CD4-positive, alpha-beta memory T cell (primary cell): ENCODE results near the gene ARHGEF16. TPM values are rescaled to one million over a fixed set of nuclear protein-coding genes. Genes with fewer than 3 reads are reported as not detected.

Experiments used
- CTCF ChIA-PET: fragments of 350-600 bp; sonication (Branson Sonifier 250); formaldehyde crosslinking; loops from one replicate; lab custom pipeline; 2021; ENCODE audit warnings: inconsistent platforms; ENCODE audit not compliant: partially characterized antibody; lab: Charles Lee
- POLR2A ChIA-PET: fragments of 350-600 bp; sonication (Branson Sonifier 250); formaldehyde crosslinking; loops from one replicate; lab custom pipeline; 2021; ENCODE audit not compliant: partially characterized antibody; lab: Charles Lee
- DNase-seq, 5 donors: peaks; one replicate each; pipeline versions ENCODE4 v3.0.0 to v3.0.0-alpha.2; 2020 to 2022; ENCODE audit warnings: mixed read lengths in 1 of 5
- H3K27ac ChIP-seq: one replicate; pipeline ENCODE4 v1.7.0; 2013; ENCODE audit warnings: low read depth, low read length
- H3K27me3 ChIP-seq: 2 replicates; pipeline ENCODE4 v1.7.0; 2013; ENCODE audit warnings: mild to moderate bottlenecking, low read length, moderate library complexity; ENCODE audit not compliant: insufficient read depth
- H3K36me3 ChIP-seq: 2 replicates; pipeline ENCODE4 v1.7.0; 2013; ENCODE audit warnings: mild to moderate bottlenecking, low read length, moderate library complexity; ENCODE audit not compliant: insufficient read depth
- H3K4me1 ChIP-seq: 2 replicates; pipeline ENCODE4 v1.7.0; 2013; ENCODE audit warnings: mild to moderate bottlenecking, low read length, moderate library complexity; ENCODE audit not compliant: insufficient read depth
- H3K4me3 ChIP-seq, 2 donors: one replicate each; pipeline ENCODE4 v1.7.0; 2013; ENCODE audit warnings: low read length in 2 of 2, mild to moderate bottlenecking in 1 of 2
- H3K9me3 ChIP-seq, 2 donors: one replicate each; pipeline ENCODE4 v1.7.0; 2013; ENCODE audit warnings: low read length in 2 of 2, control low read depth in 1 of 2; ENCODE audit not compliant: control insufficient read depth in 1 of 2
- H3K27ac Mint-ChIP-seq, 7 donors: one replicate each; pipeline ENCODE4 v1.8.0; 2020 to 2021; ENCODE audit warnings: mixed read lengths in 7 of 7, mild to moderate bottlenecking in 6 of 7, inconsistent platforms in 3 of 7, moderate library complexity in 3 of 7
- H3K27me3 Mint-ChIP-seq, 2 donors: one replicate each; pipeline ENCODE4 v1.8.0; 2020 to 2021; ENCODE audit warnings: mixed read lengths in 2 of 2
- H3K36me3 Mint-ChIP-seq, 2 donors: one replicate each; pipeline ENCODE4 v1.8.0; 2020 to 2021; ENCODE audit warnings: mixed read lengths in 2 of 2, inconsistent platforms in 1 of 2, mild to moderate bottlenecking in 1 of 2
- H3K4me1 Mint-ChIP-seq, 4 donors: one replicate each; pipeline ENCODE4 v1.8.0; 2020 to 2021; ENCODE audit warnings: mixed read lengths in 4 of 4, mild to moderate bottlenecking in 1 of 4
- H3K4me3 Mint-ChIP-seq, 8 donors: one replicate each; pipeline ENCODE4 v1.8.0; 2020 to 2021; ENCODE audit warnings: mixed read lengths in 8 of 8, mild to moderate bottlenecking in 7 of 8, moderate library complexity in 6 of 8, inconsistent platforms in 3 of 8
- H3K9me3 Mint-ChIP-seq, 8 donors: one replicate each; pipeline ENCODE4 v1.8.0; 2020 to 2021; ENCODE audit warnings: mixed read lengths in 8 of 8, mild to moderate bottlenecking in 5 of 8, inconsistent platforms in 3 of 8, moderate library complexity in 1 of 8
- intact Hi-C: fragments of 100-400 bp; cut with micrococcal nuclease; formaldehyde crosslinking; loops from one replicate; pipeline ENCODE4 v1.15.1; 2023
- polyA plus RNA-seq, 2 donors: library from polyadenylated mRNA; unstranded; fragments of 300-500 nt; fragmentation: Illumina TruSeq; gene quantifications; one replicate each; pipeline ENCODE4 v1.2.3, GENCODE V29; 2021
- total RNA-seq, 2 experiments: library from RNA; stranded (reverse); gene quantifications; one replicate each; pipeline ENCODE4 v1.2.3, GENCODE V29; 2021

Gene ARHGEF16
- total and polyA plus RNA-seq, 4 experiments from 2014 or later, result 0.16 to 0.22 (median 0.20) TPM; not detected in 1

DNA sequence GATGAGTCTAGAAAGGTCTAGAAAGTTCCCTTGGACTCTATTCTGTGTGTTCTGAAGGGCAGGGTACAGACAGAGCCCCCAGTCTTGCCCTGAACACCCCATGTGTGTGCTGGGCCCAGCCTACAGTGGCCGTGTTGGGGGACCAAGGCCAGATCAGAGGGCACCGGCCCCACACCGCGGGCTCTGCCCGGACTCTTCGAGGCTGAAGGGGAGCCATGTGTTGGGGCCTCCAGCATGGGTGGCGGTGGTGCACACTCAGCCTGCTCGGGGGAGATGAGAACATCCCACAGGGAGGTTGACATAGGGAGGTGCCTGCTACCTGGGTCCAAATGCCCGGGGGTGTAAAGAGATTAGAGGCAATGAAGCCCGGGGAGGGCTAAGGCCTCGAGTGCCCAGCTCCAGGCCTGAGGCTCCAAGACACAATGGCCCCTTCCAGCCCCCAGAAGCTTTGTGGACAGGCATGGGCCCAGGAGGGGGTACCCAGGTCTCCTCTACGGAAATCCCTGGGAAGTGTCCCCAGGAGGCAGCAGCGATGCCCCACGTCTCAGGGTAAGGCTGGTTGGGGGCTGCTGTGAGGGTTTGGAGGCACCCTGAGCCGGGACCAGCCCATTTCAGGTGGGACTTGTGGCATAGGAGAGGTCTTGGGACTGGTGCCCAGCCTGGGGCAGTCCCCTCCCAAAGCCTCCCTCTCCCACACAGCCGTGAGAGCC, 12.1 kb downstream of the ARHGEF16 start:
- no peak overlapping the region for H3K4me3 Mint-ChIP-seq

DNA sequence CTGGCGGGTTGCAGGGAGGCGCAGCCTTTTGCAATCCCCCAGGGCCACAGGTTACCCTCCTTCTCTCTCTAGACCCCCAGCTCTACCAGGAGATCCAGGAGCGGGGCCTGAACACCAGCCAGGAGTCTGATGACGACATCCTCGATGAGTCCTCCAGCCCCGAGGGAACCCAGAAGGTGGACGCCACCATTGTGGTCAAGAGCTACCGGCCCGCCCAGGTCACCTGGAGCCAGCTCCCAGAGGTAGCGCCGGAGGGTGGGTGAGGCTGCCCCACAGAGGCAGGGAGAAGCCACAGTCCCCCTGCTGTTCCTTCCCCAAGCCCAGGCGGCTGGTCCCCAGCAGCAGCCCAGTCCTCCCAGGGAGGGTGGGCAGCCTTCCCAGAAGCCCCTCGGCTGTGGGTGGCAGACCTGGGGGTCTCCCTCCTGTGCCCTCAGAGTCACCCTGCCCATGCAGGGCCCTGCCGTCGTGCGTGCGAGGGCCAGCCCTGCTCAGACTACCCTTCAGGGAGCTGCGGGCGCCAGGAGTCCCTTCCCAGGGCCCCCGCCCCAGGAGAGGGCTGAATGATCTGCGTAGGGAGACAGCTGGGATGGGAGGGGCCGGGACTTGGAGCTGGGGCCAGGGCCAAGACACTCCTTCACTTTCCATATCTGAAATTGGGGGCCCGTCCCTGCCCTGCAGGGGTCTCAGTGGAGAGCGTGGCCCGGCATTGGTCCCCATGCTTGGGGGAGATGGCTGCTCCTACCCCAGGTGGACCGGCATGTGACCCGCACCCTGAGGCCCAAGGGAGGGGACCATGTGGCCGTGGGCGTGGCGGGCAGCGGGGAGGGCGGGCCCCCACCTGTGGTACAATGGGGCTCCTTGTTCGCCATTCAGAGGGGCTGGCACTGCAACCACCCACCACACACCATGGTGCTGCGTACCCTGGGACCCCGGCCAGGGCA, 12.9 kb downstream of the ARHGEF16 start:
- Mint-ChIP-seq H3K27ac (no peak overlapping the region), H3K27me3 (peaks cover 0 to 5% of the 10 kb centered on the region in 2 donors), H3K4me3 (no peak overlapping the region), H3K9me3 (peaks cover 0 to 2% (median 0%) of the 10 kb centered on the region in 8 donors), H3K4me1 (no peaks in the 10 kb centered on the region), H3K36me3 (no peaks in the 10 kb centered on the region)
- Histone ChIP-seq H3K4me1 (no peaks in the 10 kb centered on the region), H3K4me3 (no peak overlapping the region), H3K27me3 (no peaks in the 10 kb centered on the region), H3K36me3 (no peaks in the 10 kb centered on the region), H3K9me3 (no peaks in the 10 kb centered on the region), H3K27ac (no peak overlapping the region)
- POLR2A ChIA-PET, result no interaction called here
- CTCF ChIA-PET, result interaction anchor here (1.6 kb wide), 1 partner anchor 14 kb away, joined by 5 read pairs; no protein-coding TSS in a partner anchor
- DNase-seq, result no peak
- intact Hi-C loops, result no loop called here

More for the DNA sequence above, 12.1 kb downstream of the ARHGEF16 start:
- Histone ChIP-seq H3K9me3 (no peaks in the 10 kb centered on the region), H3K27me3 (no peaks in the 10 kb centered on the region), H3K36me3 (no peaks in the 10 kb centered on the region), H3K27ac (no peak overlapping the region), H3K4me1 (no peaks in the 10 kb centered on the region), H3K4me3 (no peak overlapping the region)
- no peaks in the 10 kb centered on the region for H3K36me3 Mint-ChIP-seq
- no peak for DNase-seq
- no peak overlapping the region for H3K27ac Mint-ChIP-seq
- intact Hi-C loops, result no loop called here
- peaks cover 0 to 5% of the 10 kb centered on the region in 2 donors for H3K27me3 Mint-ChIP-seq
- peaks cover 0 to 2% (median 0%) of the 10 kb centered on the region in 8 donors for H3K9me3 Mint-ChIP-seq
- ChIA-PET CTCF (interaction anchor here (1.6 kb wide), 1 partner anchor 13 kb away, joined by 5 read pairs; no protein-coding TSS in a partner anchor), POLR2A (no interaction called here)
- no peaks in the 10 kb centered on the region for H3K4me1 Mint-ChIP-seq

DNA sequence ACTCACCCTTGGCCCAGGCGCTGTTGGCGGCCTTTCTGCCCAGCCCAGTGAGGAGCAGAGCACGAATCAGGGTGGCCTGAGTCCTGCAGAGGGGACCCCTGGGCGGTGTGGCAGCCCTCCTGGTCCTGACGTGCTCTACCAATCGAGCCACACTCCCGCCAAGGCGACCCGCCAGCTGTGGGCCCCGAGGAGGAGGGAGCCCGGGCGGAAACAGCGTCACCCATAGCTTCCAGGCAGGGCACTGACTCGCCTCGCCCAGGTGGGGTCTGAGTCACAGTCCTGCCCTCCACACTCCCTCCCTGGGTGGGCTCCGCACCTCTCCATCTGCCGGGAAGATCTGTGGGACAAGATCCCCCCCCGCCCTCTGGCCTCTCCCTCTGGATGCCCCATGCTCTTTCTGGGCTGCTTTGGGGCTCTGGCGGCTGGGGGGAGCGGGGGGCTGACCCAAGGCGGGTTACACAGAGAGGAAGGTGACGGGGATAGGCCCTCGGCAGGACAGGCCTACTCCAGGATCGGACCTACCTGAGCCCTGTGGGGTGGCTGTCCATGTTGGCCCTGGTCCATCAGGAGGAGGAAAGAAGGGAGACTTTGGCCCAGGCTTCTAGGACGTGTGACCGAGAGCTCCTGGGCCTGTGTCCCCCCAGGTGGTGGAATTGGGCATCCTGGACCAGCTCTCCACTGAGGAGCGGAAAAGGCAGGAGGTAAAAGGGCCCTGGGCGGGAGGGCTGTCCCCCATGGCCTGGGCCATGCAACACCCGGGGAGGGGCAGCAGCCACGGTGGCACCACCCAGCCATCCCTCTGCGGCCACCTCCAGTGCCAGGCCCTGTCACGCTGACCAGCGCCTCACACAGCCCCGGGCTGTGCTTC, 14.0 kb downstream of the ARHGEF16 start:
- DNase-seq, result no peak
- Mint-ChIP-seq H3K27me3 (peaks cover 0 to 5% of the 10 kb centered on the region in 2 donors), H3K4me1 (no peaks in the 10 kb centered on the region), H3K9me3 (peaks cover 0 to 2% (median 0%) of the 10 kb centered on the region in 8 donors), H3K27ac (no peak overlapping the region), H3K4me3 (no peak overlapping the region), H3K36me3 (no peaks in the 10 kb centered on the region)
- Histone ChIP-seq H3K36me3 (no peaks in the 10 kb centered on the region), H3K27ac (no peak overlapping the region), H3K27me3 (no peaks in the 10 kb centered on the region), H3K9me3 (no peaks in the 10 kb centered on the region), H3K4me1 (no peaks in the 10 kb centered on the region), H3K4me3 (no peak overlapping the region)
- intact Hi-C loops, result no loop called here
- CTCF ChIA-PET, result no interaction called here
- POLR2A ChIA-PET, result no interaction called here

DNA sequence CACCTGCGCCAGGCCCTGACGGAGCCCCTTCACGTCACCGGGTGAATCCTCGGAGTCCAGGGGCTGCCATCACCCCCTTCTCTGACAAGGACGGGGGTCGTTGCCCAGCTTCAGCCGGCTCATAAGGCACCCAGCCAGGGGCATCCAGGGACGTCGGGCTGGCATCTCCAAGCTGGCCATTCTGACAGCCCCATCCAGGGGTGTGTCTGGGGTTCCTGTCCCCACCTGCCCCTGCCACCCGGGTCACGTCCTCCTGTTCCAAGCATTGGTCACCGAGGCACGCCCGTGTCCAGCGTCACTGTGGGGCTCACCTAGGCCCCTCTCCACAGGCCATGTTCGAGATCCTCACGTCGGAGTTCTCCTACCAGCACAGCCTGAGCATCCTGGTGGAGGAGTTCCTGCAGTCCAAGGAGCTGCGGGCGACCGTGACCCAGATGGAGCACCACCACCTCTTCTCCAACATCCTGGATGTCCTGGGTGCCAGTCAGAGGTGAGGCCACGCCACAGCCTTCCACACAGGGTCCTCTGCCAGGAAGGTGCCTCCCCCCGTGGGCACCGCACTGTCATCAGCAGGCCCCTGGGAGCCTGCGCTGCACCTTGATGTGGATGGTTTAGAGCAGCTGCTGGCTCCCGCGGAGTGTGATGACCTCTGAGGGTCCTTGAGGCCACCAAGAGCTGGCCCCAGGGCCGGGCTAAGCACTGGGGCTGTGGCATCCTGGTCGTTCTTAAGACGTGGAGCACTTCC, 14.8 kb downstream of the ARHGEF16 start:
- Mint-ChIP-seq H3K27me3 (peaks cover 0 to 5% of the 10 kb centered on the region in 2 donors), H3K36me3 (no peaks in the 10 kb centered on the region), H3K4me3 (no peak overlapping the region), H3K4me1 (no peaks in the 10 kb centered on the region), H3K27ac (no peak overlapping the region), H3K9me3 (peaks cover 0 to 2% (median 0%) of the 10 kb centered on the region in 8 donors)
- CTCF ChIA-PET, result no interaction called here
- Histone ChIP-seq H3K27me3 (no peaks in the 10 kb centered on the region), H3K27ac (no peak overlapping the region), H3K9me3 (no peaks in the 10 kb centered on the region), H3K4me3 (no peak overlapping the region), H3K4me1 (no peaks in the 10 kb centered on the region), H3K36me3 (no peaks in the 10 kb centered on the region)
- POLR2A ChIA-PET, result no interaction called here
- intact Hi-C loops, result no loop called here
- DNase-seq, result no peak

DNA sequence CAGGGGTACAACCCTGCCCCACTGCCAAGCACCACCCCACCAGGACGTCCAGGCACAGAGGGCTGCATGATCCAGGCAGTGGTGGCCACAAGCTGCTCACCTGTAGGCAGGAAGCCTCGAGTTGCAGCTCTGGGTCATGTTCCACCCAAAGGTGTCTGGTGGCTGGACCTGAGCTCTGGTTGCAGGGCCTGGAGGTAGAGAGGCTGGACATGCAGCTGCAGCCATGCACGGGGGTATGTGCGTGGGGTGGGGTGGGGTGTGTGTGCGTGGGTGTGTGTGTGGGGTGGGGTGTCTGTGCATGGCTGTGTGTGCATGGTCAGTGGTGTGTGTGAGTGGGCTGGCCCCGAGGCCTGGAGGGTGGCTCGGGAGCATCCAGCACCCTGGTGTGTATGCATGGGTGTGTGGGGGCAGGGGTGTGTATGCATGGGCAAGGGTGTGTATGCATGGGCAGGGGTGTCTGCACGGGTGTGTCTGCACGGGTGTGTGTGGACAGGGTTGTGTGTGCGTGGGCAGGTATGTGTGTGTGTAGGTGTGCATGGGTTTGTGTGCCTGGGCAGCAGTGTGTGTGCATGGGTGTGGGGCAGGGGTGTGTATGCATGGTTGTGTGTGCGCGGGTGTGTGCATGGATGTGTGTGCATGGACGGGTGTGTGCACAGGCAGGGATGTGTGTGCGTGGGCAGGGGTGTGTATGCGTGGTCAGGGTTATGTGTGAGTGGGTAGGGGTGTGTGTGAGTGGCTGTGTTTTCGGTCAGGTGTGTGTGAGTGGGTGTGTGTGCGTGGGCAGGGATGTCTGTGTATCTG, 15.6 kb downstream of the ARHGEF16 start:
- POLR2A ChIA-PET, result no interaction called here
- Histone ChIP-seq H3K4me1 (no peaks in the 10 kb centered on the region), H3K27ac (no peak overlapping the region), H3K36me3 (no peaks in the 10 kb centered on the region), H3K9me3 (no peaks in the 10 kb centered on the region), H3K27me3 (no peaks in the 10 kb centered on the region), H3K4me3 (no peak overlapping the region)
- Mint-ChIP-seq H3K4me3 (no peak overlapping the region), H3K4me1 (no peaks in the 10 kb centered on the region), H3K27me3 (peaks cover 0 to 5% of the 10 kb centered on the region in 2 donors), H3K36me3 (no peaks in the 10 kb centered on the region), H3K9me3 (peaks cover 0 to 2% (median 0%) of the 10 kb centered on the region in 8 donors), H3K27ac (no peak overlapping the region)
- no peak for DNase-seq
- intact Hi-C loops, result no loop called here
- CTCF ChIA-PET, result no interaction called here

DNA sequence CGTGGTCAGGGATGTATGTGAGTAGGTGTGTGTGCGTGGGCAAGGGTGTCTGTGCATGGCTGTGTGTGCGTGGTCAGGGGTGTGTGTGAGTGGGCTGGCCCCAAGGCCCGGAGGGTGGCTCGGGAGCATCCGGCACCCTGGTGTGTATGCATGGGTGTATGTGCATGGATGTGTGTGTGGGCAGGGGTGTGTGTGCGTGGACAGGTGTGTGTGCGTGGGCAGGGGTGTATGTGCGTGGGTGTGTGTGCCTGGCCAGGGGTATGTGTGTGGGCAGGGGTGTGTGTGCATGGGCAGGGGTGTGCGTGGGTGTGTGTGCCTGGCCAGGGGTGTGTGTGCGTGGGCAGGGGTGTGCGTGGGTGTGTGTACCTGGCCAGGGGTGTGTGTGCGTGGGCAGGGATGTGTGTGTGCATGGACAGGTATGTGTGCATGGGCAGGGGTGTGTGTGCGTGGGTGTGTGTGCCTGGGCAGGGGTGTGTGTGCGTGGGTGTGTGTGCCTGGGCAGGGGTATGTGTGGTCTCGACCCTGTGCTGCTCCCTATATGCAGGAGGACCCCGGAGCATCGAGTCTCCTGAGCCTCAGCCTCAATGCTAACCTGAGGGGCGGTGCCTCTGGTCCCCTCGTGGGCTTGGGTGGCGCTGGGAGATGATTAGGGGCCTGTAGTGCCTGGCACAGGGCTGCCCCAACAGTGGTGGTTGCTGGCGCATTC, 16.3 kb downstream of the ARHGEF16 start:
- no peaks in the 10 kb centered on the region for H3K4me1 Mint-ChIP-seq
- H3K9me3 Mint-ChIP-seq, result peaks cover 0 to 2% (median 0%) of the 10 kb centered on the region in 8 donors
- no peaks in the 10 kb centered on the region for H3K36me3 Mint-ChIP-seq
- CTCF ChIA-PET, result no interaction called here
- H3K27me3 Mint-ChIP-seq, result peaks cover 0 to 5% of the 10 kb centered on the region in 2 donors
- H3K9me3 ChIP-seq, result no peaks in the 10 kb centered on the region
- DNase-seq, result no peak
- H3K4me1 ChIP-seq, result no peaks in the 10 kb centered on the region
- no peak overlapping the region for H3K4me3 Mint-ChIP-seq
- intact Hi-C loops, result no loop called here
- H3K27ac Mint-ChIP-seq, result peak overlapping the region in 1 of 7 donors; percentile 41
- H3K27me3 ChIP-seq, result no peaks in the 10 kb centered on the region
- H3K27ac ChIP-seq, result no peak overlapping the region
- H3K36me3 ChIP-seq, result no peaks in the 10 kb centered on the region
- H3K4me3 ChIP-seq, result no peak overlapping the region
- POLR2A ChIA-PET, result no interaction called here
